ENCODE data around the gene LRP5. TPM values are rescaled to one million over a fixed set of nuclear protein-coding genes. Genes with fewer than 3 reads are reported as not detected.
"Not testable (repeated sequence)": the region's sequence is repeated elsewhere in the genome, so short reads cannot be mapped to it uniquely, and the experiment has no call there.

LRP5 gene
- total RNA-seq, 1 donor from 2014 or later: 42.5 TPM

DNA sequence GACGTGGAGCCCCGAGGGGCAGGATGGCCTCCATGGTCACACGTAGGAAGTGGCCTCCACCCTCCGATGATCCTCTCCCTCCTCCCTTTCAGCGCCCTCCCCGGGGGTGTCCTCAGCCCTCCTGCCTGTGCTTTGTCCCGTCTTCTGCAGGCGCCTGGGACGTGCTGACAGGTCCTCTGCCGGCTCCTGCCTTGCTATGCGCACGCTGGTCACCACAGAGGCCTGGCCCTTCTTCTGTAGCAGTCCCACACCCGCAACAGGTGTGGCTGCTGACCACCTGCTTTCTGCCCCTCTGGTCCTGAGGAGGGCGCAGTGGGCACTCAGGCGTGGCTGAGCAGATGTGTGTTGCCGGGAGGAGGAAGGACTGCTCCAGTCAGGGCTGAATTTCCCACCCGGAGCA is 120.5 kb downstream of the LRP5 start:
- H3K4me3 ChIP-seq: no peak overlapping the region
- H3K9me3 ChIP-seq: peaks cover 9% of the 10 kb centered on the region
- no peak overlapping the region for H3K27ac ChIP-seq
- H3K4me1 ChIP-seq: no peaks in the 10 kb centered on the region
- peaks cover 0 to 44% of the 10 kb centered on the region in 2 donors for H3K36me3 ChIP-seq
- TF ChIP-seq, protein P1, sequence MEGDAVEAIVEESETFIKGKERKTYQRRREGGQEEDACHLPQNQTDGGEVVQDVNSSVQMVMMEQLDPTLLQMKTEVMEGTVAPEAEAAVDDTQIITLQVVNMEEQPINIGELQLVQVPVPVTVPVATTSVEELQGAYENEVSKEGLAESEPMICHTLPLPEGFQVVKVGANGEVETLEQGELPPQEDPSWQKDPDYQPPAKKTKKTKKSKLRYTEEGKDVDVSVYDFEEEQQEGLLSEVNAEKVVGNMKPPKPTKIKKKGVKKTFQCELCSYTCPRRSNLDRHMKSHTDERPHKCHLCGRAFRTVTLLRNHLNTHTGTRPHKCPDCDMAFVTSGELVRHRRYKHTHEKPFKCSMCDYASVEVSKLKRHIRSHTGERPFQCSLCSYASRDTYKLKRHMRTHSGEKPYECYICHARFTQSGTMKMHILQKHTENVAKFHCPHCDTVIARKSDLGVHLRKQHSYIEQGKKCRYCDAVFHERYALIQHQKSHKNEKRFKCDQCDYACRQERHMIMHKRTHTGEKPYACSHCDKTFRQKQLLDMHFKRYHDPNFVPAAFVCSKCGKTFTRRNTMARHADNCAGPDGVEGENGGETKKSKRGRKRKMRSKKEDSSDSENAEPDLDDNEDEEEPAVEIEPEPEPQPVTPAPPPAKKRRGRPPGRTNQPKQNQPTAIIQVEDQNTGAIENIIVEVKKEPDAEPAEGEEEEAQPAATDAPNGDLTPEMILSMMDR (IDR thresholded peaks at IDR 0.05): no peak
- no peak for TF ChIP-seq POLR2AphosphoS5 (IDR thresholded peaks at IDR 0.05; ENCODE audit: insufficient read depth in 1 of 2, low read depth in 1 of 2)
- no peak for TF ChIP-seq POLR2A (IDR thresholded peaks at IDR 0.05)
- H3K27me3 ChIP-seq: no peaks in the 10 kb centered on the region
- no peak for DNase-seq (ENCODE audit: extremely low spot score in 2 of 2)
- intact Hi-C loops (cut with DNase I): no loop called here

DNA sequence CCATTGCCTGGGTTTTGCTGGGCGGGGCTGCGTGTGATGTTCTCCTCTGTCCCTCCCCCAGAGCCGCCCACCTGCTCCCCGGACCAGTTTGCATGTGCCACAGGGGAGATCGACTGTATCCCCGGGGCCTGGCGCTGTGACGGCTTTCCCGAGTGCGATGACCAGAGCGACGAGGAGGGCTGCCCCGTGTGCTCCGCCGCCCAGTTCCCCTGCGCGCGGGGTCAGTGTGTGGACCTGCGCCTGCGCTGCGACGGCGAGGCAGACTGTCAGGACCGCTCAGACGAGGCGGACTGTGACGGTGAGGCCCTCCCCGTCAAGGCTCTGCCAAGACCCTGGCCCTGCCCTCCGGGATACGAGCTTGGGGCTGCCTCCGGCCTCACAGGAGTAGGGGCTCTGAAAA is 121.2 kb downstream of the LRP5 start:
- DNase-seq (ENCODE audit: extremely low spot score in 2 of 2): no peak
- H3K36me3 ChIP-seq: peaks cover 0 to 43% of the 10 kb centered on the region in 2 donors
- TF ChIP-seq POLR2A (IDR thresholded peaks at IDR 0.05) (no peak), POLR2AphosphoS5 (IDR thresholded peaks at IDR 0.05; ENCODE audit: insufficient read depth in 1 of 2, low read depth in 1 of 2) (no peak)
- TF ChIP-seq, protein P1 (IDR thresholded peaks at IDR 0.05): no peak

DNA sequence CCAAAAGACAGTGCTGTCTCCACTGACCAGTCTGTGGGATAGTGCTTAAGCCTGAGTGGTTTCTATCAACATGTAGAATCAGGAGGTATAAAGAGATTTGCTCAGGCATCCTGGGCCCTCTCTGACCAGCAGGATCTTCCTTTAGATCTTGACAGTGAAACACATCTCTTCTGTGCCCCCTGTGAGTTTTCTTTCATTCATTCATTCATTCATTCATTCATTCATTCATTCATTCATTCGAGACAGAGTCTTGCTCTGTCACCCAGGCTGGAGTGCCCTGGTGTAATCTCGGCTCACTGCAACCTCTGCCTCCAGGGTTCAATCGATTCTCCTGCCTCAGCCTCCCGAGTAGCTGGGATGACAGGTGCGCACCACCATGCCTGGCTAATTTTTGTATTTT is 121.8 kb downstream of the LRP5 start:
- H3K27me3 ChIP-seq; H3K27ac ChIP-seq; H3K9me3 ChIP-seq; DNase-seq (ENCODE audit: extremely low spot score in 2 of 2); H3K4me1 ChIP-seq; intact Hi-C loops (cut with DNase I); H3K4me3 ChIP-seq: not testable (repeated sequence)
- peaks cover 0 to 45% of the 10 kb centered on the region in 2 donors for H3K36me3 ChIP-seq

More for the DNA sequence above, 121.2 kb downstream of the LRP5 start:
- H3K9me3 ChIP-seq: peaks cover 9% of the 10 kb centered on the region
- intact Hi-C loops (cut with DNase I): no loop called here
- H3K4me3 ChIP-seq: no peak overlapping the region
- H3K27me3 ChIP-seq: no peaks in the 10 kb centered on the region
- no peak overlapping the region for H3K27ac ChIP-seq
- no peaks in the 10 kb centered on the region for H3K4me1 ChIP-seq

DNA sequence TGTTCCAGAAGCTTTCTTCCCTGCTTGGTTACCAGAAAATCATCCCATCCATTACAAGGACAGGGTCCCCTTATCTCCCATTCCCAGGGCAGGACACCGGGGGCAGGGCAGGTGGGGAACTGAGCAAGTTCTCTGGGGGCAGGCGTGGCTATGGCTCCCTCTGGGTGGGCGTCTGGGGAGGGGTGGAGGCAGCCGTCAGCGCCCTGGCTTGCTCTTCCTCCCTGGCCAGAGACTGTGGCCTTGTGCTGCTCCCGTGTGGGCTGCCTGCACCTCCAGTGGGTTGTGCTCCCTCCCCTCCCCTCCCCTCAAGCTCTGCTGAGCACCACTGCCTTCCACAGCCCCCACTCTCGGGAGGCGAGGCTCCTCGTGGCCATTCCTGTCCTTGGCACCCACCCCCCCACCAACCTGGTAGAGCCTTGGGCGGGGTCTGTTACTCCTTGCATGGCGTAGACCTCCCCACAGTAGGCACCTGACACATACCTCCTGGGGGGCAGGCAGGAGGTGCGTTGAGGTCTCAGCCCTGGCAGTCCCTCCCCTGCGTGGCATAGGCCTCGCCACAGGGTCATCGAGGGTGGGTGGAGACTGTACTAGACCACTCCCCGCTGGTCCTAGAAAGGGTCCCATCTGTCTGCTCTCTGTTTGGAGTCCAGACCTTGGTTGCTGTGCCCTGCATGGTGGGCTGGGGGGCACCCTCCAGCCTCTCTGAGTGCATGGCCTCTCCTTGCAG is 123.9 kb downstream of the LRP5 start:
- TF ChIP-seq POLR2A (IDR thresholded peaks at IDR 0.05): no peak
- TF ChIP-seq, protein P1 (IDR thresholded peaks at IDR 0.05): no peak
- TF ChIP-seq POLR2AphosphoS5 (IDR thresholded peaks at IDR 0.05; ENCODE audit: insufficient read depth in 1 of 2, low read depth in 1 of 2): no peak
- no peak overlapping the region for H3K27ac ChIP-seq
- no peaks in the 10 kb centered on the region for H3K9me3 ChIP-seq
- H3K27me3 ChIP-seq: no peaks in the 10 kb centered on the region
- no peak for DNase-seq (ENCODE audit: extremely low spot score in 2 of 2)
- peaks cover 0 to 30% of the 10 kb centered on the region in 2 donors for H3K36me3 ChIP-seq
- intact Hi-C loops (cut with DNase I): no loop called here
- H3K4me3 ChIP-seq: no peak overlapping the region
- no peaks in the 10 kb centered on the region for H3K4me1 ChIP-seq

DNA sequence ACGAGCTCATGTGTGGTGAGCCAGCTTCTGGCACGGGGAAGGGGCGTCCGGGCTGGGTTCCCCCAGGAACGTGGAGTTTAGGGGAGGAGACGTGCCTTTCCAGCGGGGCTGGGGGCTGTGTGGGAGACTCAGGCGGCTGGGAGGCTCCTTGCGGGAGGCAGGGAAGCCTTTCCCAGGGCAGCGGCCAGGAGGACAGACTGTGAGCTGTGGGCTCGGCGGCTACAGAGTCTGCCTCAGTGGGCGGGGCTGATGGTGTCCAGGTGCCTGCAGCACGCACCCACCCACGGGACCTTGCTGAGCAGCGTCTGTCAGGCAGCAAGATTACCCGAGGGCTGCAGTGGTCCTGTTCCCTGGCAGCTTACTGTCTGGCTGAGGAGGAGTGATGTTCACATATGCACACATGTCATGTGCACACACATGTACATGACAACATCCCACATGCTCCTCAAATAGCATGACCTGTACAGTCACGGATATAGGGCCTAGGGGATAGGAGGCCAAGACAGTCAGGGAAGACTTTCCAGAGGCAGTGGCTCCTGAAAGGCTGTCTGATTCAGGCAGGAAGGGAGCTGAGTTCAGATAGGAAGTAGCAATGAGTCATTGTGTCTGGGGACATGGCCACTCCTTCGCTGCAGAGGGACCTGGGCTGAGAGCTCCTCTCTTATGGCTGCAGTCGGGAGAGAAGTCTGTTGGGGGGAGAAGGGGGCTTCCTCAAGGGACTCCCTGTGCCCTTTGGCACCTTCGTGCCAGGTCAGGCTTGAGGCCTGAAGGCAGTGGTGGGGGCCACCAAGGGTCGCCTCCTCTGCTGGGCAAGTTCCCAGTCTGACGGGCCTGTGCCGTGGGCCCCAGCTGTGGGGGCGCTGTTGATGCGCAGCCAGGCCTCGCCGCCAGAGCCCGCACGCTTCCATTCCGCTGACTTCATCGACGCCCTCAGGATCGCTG is 124.9 kb downstream of the LRP5 start:
- TF ChIP-seq POLR2A (IDR thresholded peaks at IDR 0.05): no peak
- intact Hi-C loops (cut with DNase I): no loop called here
- Histone ChIP-seq H3K36me3 (peaks cover 0 to 30% of the 10 kb centered on the region in 2 donors), H3K4me1 (no peaks in the 10 kb centered on the region), H3K4me3 (no peak overlapping the region), H3K27me3 (no peaks in the 10 kb centered on the region), H3K9me3 (no peaks in the 10 kb centered on the region), H3K27ac (peak overlapping the region; percentile 6)
- DNase-seq (ENCODE audit: extremely low spot score in 2 of 2): no peak

Data from vagina (tissue), 2 donors.